RWPE1 (cell line): ENCODE measurements around the gene SLC13A5.
A peak's percentile ranks its signal among the peaks of the same experiment; 100 is the strongest.

Experiments
- CTCF ChIA-PET: fragments of 350-600 bp; sonication (Branson Sonifier 250); formaldehyde crosslinking; extraction: SDS; loops from one replicate; lab custom pipeline; 2021; lab: Yijun Ruan, JAX
- POLR2A ChIA-PET: fragments of 400-600 bp; formaldehyde crosslinking; extraction: SDS; loops from one replicate; lab custom pipeline; 2020; ENCODE audit warnings: antibody characterized with exemption; ENCODE audit not compliant: low non-redundant PET; lab: Yijun Ruan, JAX
- DNase-seq: peaks from one replicate; pipeline ENCODE4 v3.0.0; 2012; ENCODE audit warnings: low spot score
- H3K27ac ChIP-seq: fragments of 450-650 bp; 2 replicates; pipeline ENCODE4 v1.5.1; 2017
- CTCF ChIP-seq: fragments of 450-650 bp; conservative IDR thresholded peaks from 2 replicates; pipeline ENCODE4 v1.5.1; 2017; ENCODE audit warnings: low read depth, mild to moderate bottlenecking

Gene SLC13A5

GRCh38 chr17:6636105-6636504, 77.1 kb downstream of the SLC13A5 start:
- POLR2A ChIA-PET, result no interaction called here
- H3K27ac ChIP-seq, result peak overlapping the region; percentile 96
- CTCF ChIA-PET, result no interaction called here
- TF ChIP-seq CTCF, result no peak
- DNase-seq, result no peak
